ENCODE measurements around the gene PLEKHH1. TPM values are rescaled to one million over a fixed set of nuclear protein-coding genes. Genes with fewer than 3 reads are reported as not detected.

Gene PLEKHH1
- total and polyA plus RNA-seq, 2 of the 8 experiments (the other 6 are each of a cell fraction or from before 2014, with no cell fraction given): 28.3 to 33.3 TPM

DNA sequence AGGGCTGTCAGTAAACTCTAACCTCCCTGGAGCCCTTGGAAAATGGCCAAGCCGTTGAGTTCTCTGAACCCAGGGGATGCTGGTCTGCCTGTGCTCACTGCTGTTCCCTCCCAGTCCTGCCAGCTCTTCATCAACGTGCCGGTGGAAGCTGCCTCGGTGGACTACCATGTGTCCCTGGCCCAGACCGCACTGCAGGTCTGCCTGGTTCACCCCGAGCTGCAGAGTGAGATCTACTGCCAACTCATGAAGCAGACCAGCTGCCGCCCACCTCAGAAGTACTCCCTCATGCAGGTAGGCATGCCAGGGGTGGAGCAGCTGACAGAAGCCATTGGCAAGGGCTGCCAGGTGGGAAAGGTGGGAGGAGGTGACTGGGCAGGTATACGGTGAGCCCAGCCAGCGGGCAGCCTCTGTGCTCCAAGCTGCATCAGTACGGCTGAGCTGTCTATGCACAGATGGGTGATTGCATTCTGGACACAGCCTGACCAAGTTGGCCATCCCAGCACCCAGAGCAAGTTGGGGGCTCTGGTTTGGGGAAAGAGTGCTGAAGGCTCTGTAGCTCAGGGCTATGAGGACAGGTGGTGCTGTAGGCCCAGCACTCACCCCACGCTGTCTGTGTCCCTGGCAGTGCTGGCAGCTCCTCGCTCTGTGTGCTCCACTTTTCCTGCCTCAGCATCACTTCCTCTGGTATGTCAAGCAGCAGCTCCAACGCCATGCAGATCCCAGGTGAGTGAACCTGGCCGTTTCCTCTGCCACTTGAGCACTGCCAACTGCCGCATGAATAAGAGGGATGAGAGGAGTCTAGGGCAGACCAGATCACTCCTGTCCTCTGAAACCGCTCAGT is 45.0 kb downstream of the PLEKHH1 start (continued):
- no peak for TF ChIP-seq EGR1 (IDR thresholded peaks at IDR 0.05; ENCODE audit: borderline replicate concordance, low read depth, low read length)
- TF ChIP-seq, protein P1, sequence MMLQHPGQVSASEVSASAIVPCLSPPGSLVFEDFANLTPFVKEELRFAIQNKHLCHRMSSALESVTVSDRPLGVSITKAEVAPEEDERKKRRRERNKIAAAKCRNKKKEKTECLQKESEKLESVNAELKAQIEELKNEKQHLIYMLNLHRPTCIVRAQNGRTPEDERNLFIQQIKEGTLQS (IDR thresholded peaks at IDR 0.05; ENCODE audit: insufficient read depth, low read depth, low read length): no peak
- no peak for TF ChIP-seq EP300 (IDR thresholded peaks at IDR 0.05; ENCODE audit: borderline replicate concordance in 1 of 2, low read depth in 2 of 2, low read length in 2 of 2)
- TF ChIP-seq TAF1 (IDR thresholded peaks at IDR 0.05; ENCODE audit: low read depth, low read length): no peak
